ENCODE measurements around the gene COX7A2.

Gene COX7A2

GRCh38 chr6:75196081-75196687 lies 47.4 kb downstream of the COX7A2 start:
- no peak for DNase-seq

DNA sequence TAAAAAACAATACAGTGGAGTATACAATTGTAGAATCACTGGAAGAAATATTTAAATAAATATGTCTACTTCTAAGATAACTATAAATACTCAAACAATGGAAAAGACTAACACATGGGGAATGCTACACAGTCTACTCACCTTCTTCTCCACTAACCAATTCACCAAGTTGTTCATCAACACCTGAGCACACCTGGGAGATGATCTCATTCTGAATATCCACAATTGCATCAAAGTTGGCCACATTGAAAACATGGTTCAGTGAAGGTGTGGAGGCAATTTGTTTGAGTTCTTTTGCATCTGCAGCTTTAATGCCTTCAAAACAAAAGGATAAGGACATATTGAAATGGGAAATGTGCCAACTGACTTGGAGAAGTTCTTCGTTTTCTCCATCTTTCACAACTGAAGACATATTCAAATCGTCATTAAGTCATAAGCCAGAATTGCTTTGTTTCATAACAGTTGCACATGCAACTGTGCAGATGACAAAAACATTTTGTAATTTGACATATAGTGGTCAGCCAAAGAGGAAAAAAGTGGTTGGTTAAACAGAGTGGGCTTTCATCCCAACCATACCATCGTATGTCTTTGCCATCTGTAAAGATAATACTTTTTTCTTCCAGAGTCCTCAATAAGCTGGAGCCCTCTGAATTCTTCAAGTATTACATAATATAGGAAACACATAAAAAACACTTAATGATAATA lies 55.2 kb downstream of the COX7A2 start:
- DNase-seq: no peak
